ENCODE measurements around the gene TMEM270.

TMEM270 gene

DNA sequence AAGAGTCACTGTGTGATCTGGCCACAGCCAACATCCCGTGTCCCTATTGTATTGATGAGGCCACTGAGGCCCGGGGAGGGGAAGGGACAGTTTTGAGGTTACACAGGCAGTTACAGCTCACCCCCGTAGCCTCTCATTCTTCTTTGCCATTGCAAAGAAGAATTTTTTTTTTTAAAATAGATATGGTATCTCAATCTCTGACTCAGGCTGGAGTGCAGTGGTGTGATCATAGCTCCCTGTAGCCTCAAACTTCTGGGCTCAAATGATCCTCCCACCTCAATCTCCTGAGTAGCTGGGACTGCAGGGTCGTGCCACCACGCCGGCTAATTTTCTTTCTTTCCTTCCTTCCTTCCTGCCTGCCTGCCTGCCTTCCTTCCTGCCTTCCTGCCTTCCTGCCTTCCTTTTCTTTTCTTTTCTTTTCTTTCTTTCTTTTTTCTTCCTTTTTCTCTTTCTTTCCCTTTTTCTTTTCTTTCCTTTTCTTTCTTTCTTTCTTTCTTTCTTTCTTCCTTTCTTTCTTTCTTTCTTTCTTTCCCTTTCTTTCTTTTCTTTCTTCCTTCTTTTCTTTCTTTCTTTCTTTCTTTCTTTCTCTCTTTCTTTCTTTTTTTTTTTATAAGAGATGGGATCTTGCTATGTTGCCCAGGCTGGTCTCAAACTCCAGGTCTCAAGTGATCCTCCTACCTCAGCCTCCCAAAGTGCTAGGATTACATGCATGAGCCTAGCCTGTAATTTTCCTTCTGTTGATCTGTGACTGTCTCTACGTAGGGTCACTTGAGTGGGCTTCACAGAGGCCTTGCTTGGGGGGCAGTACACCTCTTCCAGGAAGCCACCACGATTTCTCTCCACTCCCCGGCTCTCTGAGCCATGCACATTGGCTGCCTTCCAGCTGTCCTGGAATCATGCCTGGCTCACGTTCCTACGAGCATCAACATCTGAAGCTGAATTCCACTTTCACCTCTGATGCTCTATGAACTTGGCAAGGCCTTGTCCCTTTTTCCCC lies 31.3 kb downstream of the TMEM270 start:
- DNase-seq, result no peak
- Histone ChIP-seq H3K27me3 (ENCODE audit: insufficient read depth, low read depth, severe bottlenecking) (no peaks in the 10 kb centered on the region), H3K36me3 (no peaks in the 10 kb centered on the region), H3K4me3 (ENCODE audit: low read depth, low read length) (no peak overlapping the region), H3K9me3 (ENCODE audit: severe bottlenecking) (no peaks in the 10 kb centered on the region), H3K27ac (no peak overlapping the region)
- TF ChIP-seq, protein P1, sequence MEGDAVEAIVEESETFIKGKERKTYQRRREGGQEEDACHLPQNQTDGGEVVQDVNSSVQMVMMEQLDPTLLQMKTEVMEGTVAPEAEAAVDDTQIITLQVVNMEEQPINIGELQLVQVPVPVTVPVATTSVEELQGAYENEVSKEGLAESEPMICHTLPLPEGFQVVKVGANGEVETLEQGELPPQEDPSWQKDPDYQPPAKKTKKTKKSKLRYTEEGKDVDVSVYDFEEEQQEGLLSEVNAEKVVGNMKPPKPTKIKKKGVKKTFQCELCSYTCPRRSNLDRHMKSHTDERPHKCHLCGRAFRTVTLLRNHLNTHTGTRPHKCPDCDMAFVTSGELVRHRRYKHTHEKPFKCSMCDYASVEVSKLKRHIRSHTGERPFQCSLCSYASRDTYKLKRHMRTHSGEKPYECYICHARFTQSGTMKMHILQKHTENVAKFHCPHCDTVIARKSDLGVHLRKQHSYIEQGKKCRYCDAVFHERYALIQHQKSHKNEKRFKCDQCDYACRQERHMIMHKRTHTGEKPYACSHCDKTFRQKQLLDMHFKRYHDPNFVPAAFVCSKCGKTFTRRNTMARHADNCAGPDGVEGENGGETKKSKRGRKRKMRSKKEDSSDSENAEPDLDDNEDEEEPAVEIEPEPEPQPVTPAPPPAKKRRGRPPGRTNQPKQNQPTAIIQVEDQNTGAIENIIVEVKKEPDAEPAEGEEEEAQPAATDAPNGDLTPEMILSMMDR (IDR thresholded peaks at IDR 0.05; ENCODE audit: low read depth, low read length), result no peak

DNA sequence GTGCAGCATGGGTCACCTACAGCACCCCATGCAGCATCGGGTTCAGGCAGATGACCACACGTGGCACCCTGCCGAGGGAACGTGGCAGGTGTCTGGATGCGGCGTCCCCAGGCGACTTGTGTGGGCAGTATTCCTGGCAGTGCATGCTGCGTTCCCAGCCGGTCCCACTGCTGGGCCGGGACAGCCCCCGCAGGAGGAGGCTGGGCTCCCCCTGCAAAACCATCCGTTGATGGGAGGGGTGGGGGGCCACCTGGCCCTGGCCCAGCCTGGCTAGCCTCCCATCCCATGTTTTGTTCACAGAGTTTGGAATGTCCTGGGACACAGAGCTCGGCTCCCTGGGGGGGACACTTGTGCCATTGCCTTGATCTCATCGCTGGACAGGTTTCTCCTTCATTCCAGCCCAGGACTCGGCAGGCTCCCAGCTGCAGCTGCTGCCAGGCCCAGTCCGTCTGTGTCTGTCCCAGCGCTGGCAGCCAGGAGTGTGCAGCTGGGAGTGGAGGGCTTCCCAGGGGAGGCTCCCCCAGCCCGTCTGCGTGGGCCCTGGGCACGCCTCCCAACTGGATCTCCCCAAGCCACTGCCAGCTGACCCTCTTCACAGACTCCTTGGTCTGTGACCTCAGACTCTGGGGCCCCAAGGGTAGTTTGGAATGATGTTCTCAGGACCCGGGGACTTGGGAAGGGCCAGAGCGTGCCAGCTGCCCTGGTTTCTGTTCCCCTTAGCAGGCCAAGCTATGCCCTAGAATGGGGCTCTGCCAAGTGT lies 32.6 kb downstream of the TMEM270 start:
- Histone ChIP-seq H3K27me3 (ENCODE audit: insufficient read depth, low read depth, severe bottlenecking) (no peaks in the 10 kb centered on the region), H3K27ac (no peak overlapping the region), H3K9me3 (ENCODE audit: severe bottlenecking) (no peaks in the 10 kb centered on the region), H3K4me3 (ENCODE audit: low read depth, low read length) (no peak overlapping the region), H3K36me3 (no peaks in the 10 kb centered on the region)
- DNase-seq, result no peak
- TF ChIP-seq, protein P1 (IDR thresholded peaks at IDR 0.05; ENCODE audit: low read depth, low read length), result no peak

DNA sequence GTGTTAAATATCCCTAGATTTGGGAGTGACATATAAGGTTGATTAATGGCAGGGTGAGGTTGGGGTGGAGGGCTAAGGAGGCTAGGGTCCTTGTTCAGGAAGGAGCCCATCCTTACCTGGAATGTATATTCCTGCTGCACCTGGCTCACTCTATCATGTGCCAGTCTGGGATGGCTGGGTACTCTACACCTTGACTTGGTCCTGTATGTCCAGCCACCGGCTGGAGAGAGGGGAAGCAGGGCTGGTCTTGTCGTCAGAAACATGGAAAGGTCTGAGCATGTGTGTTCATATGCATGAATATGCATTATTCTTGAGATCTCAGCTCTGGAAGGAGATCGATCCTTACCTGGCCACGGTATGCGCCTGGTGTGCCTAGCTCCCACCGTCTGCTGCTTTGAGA lies 33.2 kb downstream of the TMEM270 start:
- H3K4me3 ChIP-seq (ENCODE audit: low read depth, low read length), result no peak overlapping the region
- DNase-seq, result no peak
- no peaks in the 10 kb centered on the region for H3K9me3 ChIP-seq (ENCODE audit: severe bottlenecking)
- H3K36me3 ChIP-seq, result no peaks in the 10 kb centered on the region
- TF ChIP-seq, protein P1 (IDR thresholded peaks at IDR 0.05; ENCODE audit: low read depth, low read length), result no peak
- no peaks in the 10 kb centered on the region for H3K27me3 ChIP-seq (ENCODE audit: insufficient read depth, low read depth, severe bottlenecking)
- no peak overlapping the region for H3K27ac ChIP-seq

DNA sequence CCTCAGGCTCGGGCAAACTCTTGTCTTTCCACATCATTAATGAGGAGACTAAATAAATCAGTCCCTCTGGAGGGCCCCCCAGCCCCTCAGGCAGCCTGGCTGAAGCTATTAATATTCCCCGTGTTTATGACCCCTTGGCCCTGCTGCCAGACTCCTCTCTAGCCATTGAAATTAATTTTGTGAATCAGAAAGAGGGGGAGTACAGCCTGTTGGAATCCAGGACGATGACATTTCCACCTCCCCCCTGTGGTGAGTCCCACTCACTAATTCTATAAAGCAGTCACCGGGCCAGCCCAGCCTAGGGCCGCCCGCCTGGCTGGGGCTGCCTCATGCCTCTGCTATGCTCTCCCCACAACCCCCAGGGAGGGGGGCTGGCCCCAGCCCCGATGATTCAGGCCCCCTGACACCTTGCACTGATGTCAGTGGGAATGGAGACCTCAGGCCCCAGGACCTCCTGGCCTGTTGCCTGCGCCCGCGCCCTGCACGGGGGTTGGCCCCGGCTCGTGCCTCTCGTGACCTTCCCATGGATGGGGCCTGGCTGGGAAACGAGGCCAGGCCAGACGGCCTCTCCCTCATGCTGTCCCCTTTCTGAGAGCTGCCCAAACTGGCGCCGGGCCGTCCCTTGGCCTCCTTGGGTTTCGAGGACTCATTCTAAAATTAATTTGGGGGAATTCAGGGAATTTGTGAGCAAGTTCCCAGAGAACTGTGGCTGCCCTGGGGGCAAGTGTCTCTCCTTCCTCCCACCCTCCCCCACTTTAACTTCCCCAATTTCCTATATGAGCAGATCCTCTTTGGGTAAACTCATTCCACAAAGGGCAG lies 34.0 kb downstream of the TMEM270 start:
- no peaks in the 10 kb centered on the region for H3K9me3 ChIP-seq (ENCODE audit: severe bottlenecking)
- H3K27ac ChIP-seq, result no peak overlapping the region
- no peaks in the 10 kb centered on the region for H3K36me3 ChIP-seq
- H3K4me3 ChIP-seq (ENCODE audit: low read depth, low read length), result no peak overlapping the region
- DNase-seq, result no peak
- TF ChIP-seq, protein P1 (IDR thresholded peaks at IDR 0.05; ENCODE audit: low read depth, low read length), result no peak
- H3K27me3 ChIP-seq (ENCODE audit: insufficient read depth, low read depth, severe bottlenecking), result no peaks in the 10 kb centered on the region

DNA sequence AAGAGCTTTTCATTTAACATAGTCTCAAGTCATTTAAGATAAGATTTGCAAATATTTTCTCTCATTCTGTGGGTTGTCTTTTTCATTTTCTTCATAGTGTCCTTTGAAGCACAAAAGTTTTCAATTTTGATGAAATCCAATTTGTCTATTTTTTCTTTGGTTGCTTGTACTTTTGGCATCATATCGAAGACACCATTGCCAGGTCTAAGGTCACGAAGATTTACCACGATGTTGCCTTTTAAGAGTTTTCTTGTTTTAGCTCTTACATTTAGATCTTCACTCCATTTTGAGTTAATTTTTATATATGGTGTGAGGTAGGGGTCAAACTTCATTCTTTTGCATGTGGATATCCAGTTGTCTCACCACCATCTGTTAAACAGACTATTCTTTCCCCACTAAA lies 34.7 kb downstream of the TMEM270 start:
- Histone ChIP-seq H3K36me3 (no peaks in the 10 kb centered on the region), H3K4me3 (ENCODE audit: low read depth, low read length) (no peak overlapping the region), H3K9me3 (ENCODE audit: severe bottlenecking) (no peaks in the 10 kb centered on the region), H3K27ac (no peak overlapping the region), H3K27me3 (ENCODE audit: insufficient read depth, low read depth, severe bottlenecking) (no peaks in the 10 kb centered on the region)
- TF ChIP-seq, protein P1 (IDR thresholded peaks at IDR 0.05; ENCODE audit: low read depth, low read length), result no peak
- no peak for DNase-seq
